Erythroblast (primary cell): Measurements from ENCODE around the gene GRIK1.

Source experiments
- GATA1 ChIP-seq: IDR thresholded peaks from 2 replicates; pipeline ENCODE4 v1.6.1; 2011; ENCODE audit warnings: low read depth, mild to moderate bottlenecking, control low read depth, low read length, moderate library complexity
- POLR2A ChIP-seq: IDR thresholded peaks from 2 replicates; pipeline ENCODE4 v1.6.1; 2011; ENCODE audit warnings: mild to moderate bottlenecking, low read length

DNA sequence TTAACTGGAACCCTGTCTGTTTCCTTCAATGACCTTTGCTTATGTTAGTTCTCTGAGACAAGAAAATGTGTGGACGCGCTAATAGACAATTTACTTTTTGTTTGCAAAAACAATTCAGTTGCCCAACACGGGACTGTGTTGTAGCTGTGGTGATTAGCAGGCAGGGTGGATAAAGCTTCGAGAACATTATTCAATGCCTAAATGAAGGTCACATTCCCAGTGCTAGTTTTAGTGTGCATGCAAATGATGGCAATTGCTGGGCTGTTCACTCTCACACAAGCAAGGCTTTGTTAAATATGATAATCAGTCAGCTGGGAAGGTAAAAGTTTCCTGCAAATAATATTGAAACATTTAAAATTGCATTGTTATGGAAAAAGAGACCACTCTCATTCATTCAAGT is 452.6 kb downstream of the GRIK1 start:
- TF ChIP-seq POLR2A (no peak), GATA1 (no peak)
